GM21447 (cell line): Measurements from ENCODE around the gene LNX1.
A peak's percentile ranks its signal among the peaks of the same experiment; 100 is the strongest.

Source experiments
- ATAC-seq: cut with Tn5 transposase; IDR thresholded peaks from one replicate; pipeline ENCODE4 v1.9.1; 2021; ENCODE audit not compliant: unreplicated experiment

LNX1 gene

DNA sequence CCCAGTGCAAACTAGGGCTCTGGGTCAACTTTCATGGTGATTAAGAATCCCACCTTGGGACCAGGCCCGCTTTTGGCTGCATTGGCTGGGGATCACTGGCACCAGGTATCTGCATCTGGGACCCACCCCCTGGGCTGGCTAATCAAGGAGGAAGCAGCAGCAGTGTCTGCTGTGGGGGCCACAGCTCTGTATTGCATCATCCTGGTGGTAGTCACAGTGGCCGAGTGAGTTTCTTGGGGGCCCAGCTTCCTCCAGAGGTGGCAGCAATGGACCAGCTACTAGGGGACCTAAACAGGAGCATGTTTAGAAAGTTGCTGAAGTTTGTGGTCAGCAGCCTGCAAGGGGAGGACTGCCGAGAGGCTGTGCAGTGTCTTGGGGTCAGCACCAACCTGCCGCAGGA is 15.7 kb downstream of the LNX1 start:
- ATAC-seq, result no peak

DNA sequence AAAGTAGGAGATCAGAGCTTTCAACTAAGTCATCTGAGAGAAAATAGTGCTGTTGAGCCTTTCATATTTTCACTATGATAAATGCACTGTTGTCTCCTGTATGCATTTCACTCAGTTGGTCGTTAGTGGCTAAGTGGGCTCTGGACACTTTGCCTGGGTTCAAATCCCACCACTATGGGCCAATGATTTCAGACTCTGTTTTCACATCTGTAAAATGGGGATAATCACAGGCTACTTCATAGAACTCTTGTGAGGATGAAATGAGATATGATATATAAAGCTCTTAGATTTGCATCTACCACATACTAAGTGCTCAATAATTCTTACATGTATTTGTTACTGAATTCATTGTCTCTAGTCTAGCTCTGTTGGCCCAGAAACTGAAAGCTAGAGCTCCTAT is 16.8 kb downstream of the LNX1 start:
- ATAC-seq, result no peak

DNA sequence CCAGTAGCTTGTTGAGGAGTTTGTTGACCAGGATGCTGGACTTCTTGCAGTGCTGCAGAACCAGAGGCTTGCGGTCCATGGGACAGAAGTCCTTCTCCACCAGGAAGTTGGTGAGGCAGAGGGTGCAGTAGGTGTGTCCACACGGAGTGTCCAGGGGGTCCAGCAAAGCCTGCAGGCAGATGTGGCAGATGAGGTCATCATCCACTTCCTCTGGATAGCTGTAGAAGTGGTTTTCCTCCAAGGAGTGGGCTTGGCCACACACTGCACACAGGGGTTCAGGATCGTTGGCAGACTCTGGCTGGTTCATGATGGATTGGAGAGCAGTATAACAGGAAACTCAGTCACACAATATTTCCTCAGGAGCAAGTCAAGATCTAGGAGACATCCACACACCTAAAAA is 17.6 kb downstream of the LNX1 start:
- no peak for ATAC-seq

DNA sequence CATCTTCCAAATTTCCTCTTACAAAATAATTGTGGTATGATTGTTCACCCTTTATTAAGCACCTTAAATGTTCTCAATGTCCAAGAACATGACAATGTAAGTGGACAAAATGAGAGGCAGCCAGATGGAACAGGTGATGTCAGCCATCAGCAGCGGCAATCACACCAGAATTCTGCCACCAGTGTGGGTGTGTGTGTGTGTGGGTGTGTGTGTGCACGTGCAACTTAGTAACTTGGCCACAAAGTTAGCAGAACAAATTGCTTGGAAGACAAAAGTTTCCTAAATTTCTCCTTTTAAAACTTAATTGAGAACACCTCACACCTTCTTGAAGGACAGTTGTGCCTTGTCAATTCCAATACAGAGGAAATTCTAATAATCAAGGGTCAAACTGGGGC is 18.7 kb downstream of the LNX1 start:
- no peak for ATAC-seq

DNA sequence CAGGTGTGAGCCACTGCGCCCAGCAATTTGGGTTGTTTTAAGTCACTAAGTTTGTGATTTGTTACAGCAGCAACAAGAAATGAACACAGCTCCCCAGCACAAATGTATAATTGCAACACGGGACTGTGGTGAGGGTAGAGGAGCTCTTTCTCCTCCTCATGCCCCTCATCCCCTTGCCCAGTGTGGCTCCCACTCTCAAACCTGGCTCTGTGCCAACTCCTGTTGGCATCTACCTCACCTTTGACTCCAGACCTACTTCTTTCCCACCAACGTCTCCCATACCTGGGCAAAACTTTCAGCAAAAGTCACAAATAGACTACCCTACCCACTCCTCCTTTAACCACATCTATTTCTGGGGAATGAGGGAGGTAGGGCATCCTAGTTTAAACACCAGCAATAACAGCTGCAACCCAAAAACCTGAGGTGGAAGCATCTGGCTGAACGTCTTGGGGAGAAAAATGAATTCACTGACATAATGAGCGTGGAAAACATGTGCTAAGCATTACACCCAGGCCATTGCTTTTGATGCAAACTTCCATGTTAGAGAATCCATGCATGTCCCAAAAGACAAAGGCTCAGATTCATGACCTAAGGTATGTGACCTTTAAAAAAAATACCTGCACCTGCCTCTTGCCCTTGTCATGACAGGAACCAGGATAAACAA is 19.2 kb downstream of the LNX1 start:
- no peak for ATAC-seq

DNA sequence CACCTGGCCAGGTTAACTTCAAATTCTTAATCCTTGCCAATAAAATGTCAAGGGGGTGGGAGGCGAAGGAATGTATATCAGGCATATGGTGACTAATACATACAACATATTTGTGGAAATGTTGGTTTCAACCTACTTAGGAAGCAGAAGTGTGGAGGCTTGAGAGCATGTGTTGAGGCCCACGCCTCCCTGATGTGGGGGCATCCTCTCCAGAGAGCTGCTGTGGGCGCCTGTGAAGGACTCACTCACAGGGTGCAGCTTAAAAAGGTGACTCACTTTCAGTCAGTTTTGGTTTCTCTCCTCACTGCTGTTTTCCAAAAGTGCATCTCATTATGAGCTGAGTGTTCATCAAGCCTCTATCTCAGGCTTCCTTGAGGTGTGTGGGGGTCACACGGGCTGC is 27.5 kb downstream of the LNX1 start:
- ATAC-seq, result peak; percentile 80

DNA sequence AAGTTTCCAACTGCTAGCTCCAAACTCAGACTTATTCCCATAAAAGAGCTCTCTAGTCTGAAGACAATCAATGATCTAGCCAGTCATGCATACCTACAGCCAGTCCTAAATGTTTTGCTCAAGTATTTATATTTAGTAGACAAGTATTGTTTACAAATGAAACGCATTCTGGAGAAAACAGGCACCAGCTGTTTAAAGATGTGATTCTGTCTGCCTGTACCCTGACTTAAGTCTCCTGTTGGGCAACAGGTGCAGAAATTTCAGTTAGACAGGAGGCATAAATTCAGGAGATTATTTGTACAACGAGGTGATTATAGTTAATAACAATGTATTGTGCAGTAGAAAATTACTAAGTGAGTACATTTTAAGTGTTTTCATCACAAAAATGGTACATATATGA is 28.9 kb downstream of the LNX1 start:
- no peak for ATAC-seq

DNA sequence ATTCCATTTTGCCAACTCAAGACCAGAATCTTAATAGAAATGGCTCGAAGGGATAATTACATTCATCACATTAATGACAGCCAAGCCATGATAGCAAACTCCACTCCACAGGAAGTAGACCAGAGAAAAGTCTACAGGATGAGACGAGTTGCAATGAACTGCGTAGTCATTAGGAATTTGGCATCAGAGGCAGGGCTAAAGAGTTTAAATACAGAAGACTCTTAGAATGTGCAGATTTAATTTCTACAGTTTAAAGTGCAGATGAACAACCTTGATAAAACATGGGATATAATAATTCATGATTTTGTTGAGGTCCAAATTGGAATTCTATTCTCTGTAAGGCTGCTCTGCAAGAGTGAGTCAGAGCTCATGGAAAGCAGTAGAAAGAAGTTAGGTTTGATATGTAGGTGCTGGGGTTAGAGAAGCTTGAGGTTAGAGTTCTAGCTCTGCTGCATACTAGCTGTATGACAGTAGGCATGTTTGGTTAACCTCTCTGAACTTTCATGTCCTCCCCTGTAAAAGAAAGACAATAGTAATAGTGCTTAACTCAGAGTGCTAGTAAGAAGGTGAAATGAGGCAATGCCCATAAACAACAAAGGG is 32.2 kb downstream of the LNX1 start:
- ATAC-seq, result no peak

DNA sequence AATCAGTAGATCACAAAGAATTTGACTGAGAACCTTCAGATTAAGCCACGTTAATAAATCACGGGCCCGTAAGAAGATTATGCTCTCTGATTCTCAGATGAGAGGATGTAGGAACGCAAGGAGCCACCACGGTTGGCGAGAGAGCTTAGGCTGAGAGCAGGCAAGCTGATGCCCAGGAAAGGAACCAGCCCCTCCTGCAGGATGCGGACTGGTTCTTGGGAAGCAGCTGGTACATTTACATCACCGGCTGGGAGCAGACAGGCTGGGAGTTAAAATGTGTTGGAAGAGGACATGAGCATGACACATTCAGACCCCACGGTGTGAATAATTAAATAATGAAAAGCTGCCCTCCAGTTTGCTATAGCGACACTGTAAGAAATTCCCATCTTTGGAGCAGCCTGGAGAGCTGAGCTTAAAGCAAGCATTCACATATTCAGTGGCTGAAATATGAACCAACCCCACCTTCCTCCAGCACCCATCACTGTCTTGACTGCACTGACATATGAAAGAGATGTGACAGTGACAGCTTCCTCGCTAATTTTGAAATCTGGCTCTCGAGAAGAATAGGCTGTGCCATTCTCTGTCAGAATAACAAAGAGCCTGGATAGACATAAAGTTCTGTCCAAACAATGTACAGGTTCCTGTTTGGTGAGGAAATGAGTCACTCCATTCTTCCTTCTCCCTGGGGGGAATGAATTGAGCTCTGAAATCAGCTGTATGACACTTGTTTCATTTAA is 33.1 kb downstream of the LNX1 start:
- ATAC-seq, result no peak

DNA sequence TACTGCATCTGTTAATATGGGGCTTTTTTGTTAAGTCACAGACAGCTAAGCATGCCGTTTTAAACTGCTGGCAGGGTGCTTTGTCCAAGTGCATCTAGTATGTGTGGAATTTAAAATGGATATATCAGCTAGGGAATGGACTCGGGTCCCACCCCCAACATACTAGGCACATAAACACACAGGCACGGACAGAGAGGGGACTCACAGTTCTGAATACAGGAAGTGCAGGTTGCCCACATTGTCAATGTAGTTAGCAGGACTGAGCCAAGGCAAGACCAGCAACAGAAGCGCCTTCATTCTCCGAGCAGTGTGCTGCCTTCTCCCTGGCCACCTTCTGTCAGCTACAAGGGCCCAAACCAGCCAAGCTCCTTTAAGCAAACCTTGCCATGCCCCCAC is 33.6 kb downstream of the LNX1 start:
- no peak for ATAC-seq

DNA sequence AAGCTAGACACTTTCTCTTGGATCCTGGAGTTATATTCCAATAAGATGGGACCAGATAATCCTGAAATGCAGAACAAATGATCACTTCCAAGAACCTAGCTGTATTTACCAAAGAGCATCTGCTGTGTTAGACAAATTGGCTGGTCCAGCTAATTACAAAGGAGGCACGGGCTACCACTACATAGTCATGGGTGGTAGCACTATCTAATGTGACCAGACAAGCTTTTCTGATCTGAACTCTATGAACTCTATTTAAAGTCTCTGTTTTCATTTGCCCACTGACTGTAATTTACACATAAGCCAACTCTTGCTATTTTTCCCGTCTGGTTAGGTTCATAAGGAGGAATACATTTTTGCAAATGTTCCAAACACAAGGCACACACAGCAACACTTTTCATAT is 34.6 kb downstream of the LNX1 start:
- no peak for ATAC-seq

DNA sequence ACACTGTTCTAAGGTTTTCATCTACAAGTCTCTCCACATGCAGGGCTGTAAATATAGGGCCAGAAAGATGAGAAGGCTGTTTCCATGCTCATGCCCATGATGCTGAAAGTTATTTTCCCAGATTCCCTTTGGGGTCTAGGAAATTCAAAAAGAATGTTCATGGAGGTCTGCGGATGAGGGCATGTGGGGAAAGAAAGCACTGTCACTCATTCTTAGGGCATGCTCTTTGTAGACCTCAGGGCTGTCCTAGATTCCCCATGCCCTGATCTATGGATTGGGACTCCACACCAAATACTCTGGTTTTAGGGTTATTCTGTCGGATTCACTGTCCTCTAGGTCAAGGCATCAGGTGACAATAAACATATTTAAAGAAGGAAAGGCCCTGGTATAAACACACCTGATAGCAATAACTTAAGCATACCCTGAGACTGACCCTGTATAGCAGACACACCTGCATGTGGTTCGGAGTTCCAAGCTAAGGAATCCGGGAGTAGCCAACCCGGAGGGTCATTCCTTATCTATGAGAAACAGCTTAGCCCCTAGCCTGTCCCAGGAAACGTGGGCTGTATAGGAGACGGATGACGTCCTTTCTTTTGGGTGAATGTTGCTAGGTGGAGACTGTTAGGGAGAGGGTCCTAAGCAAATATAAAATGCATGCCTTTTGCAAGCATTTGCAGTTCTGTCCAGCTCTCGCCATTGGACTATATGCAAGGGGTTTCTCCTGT is 37.6 kb downstream of the LNX1 start:
- no peak for ATAC-seq

DNA sequence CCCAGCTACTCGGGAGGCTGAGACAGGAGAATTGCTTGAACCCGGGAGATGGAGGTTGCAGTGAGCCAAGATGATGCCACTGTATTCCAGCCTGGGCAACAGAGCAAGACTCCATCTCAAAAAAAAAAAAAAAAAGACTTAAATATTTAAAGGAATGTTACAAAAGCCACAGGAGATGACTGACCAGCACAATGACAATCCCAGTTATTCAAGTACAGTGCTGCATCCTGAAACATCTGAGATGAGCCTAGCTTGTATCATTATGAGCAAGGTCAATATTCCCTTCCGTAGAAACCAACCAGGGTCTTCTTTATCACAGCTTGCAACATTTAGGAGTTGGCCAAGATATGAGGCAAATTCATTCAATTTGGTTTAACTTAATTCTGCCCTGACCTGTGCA is 38.6 kb downstream of the LNX1 start:
- ATAC-seq, result no peak

DNA sequence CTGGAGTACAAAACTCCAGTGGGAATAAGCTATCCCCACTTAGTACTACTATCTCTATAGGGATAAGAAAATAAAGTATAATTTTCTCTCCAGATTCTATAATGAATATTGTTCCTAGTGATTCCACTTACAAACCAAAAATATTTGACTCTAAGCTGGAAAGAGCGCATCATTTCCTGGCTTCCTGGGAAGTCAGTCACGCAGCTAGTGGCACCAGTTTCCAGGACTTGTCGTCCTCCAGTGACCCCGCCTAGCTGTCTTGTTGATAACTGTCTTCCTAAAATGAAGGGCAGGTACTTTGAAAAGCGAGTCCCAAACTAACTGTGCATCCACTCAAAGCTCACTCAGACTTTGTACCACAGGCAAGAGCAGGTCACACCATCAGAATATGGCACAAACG is 39.3 kb downstream of the LNX1 start:
- no peak for ATAC-seq

DNA sequence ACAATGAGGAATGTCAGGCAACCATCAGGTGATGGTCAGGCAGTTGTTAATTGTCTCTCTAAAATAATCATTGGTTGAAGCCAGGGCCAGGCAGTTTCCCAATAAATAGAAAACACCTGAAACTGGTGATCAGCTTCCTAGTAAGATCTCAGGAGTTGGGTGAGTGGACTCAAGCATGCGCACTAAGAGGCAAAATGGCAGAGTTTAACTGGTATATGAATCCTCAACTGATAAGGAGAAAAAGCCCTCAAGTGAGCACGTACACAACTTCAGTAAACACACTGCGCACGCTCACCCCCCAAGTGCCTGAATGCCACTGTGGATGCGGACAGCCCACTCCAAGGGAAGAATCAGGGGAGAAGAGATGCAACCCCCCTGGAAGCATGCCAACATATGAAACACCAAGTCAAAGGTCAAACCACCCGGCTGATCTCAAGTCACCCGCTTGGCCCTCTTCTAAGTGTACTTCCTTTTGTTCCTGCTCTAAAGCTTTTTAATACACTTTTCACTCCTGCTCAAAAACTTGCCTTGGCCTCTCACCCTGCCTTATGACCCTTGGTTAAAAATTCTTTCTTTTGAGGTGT is 39.9 kb downstream of the LNX1 start:
- ATAC-seq, result no peak

DNA sequence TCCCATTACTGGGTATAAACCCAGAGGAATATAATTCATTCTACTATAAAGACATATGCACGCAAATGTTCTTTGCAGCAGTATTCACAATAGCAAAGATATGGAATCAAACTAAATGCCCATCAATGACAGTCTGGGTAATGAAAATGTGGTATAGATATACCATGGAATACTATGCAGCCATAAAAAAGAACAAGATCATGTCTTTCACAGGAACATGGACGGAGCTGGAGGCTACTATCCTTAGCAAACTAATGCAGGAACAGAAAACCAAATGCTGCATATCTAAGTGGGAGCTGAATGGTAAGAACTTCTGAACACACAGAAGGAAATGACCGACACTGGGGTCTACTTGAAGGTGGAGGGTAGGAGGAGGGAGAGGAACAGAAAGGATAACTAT is 42.6 kb downstream of the LNX1 start:
- ATAC-seq, result no peak

DNA sequence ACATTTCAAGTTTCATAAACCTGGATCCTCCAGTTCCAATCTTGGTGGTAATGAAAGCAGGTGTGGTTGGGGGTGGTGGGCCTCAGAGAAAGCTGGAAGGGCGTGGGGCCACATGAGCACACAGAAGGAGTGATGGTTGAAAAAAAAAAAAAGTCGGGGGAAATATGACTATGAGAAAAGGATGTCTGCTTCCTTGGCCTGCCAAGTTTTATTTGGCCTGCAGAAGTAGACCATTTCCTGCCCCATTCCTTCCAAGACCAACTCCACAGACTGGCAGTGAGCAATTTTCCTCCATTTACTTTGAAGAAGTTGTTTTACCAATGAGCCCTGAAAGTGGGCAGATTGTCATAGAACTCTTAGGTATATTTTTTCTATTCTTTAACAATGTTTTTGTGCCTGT is 43.3 kb downstream of the LNX1 start:
- ATAC-seq, result no peak

DNA sequence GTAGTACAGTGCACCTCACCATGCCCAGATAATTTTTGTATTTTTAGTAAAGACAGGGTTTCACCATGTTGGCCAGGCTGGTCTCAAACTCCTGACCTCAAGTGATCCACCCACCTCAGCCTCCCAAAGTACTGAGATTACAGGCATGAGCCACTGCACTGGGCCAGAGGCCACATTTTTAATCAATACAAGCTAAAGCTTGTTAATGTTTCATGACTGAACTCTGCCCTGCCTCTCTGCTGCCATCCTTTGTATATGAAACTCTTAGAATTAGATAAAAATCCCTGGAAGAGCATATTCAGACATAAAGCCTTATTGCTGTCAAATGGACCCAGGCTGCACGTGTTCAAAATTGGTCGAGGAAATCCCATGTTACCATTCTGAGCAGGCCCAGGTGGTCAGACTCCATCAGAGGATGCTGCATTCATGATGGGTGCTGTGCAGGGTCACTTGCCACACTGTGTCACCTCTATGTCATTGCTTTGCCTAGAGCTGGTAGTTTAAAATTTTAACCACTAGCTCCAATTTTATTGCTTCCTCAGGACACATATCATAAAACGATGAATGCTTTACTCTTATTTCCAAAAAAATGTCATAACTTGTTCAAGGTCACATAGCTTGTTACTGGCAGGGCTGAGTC is 45.2 kb downstream of the LNX1 start:
- ATAC-seq, result no peak

DNA sequence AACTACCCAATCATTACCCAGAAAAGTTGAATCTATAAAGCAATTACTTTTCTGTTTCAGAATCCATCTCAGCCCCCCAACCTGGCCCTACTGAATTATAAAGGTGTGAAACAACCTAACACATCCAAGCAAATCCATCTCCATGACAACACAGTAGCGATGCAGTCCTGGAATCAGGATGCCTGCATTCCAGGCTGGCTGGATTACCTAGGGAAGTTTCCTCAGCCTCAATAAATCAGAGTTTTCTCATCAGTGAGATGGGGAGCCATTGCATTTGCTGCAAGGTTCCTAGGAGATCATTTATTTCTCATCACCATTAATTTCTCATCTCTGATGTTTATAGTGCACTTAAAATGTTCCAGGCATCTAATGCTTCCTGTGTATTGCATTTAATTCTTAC is 46.0 kb downstream of the LNX1 start:
- ATAC-seq, result no peak

DNA sequence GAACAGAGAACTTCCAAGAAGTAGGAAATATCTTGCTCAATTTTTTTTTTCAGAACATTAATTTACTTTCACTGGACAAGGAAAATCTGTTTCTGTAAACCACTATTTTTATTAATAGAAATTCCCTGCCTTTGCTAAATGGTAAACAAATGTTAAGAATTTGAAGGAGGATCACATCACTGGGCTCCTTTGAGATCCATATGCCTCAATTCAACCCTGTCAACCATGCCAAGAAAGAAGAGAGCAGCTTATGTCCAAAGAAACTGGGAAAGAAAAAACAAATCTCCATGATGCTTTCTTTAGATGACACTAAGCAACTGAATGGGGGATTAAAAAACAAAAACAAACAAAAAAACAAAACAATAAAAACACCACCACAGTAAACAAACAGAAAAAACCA is 47.7 kb downstream of the LNX1 start:
- ATAC-seq, result no peak

DNA sequence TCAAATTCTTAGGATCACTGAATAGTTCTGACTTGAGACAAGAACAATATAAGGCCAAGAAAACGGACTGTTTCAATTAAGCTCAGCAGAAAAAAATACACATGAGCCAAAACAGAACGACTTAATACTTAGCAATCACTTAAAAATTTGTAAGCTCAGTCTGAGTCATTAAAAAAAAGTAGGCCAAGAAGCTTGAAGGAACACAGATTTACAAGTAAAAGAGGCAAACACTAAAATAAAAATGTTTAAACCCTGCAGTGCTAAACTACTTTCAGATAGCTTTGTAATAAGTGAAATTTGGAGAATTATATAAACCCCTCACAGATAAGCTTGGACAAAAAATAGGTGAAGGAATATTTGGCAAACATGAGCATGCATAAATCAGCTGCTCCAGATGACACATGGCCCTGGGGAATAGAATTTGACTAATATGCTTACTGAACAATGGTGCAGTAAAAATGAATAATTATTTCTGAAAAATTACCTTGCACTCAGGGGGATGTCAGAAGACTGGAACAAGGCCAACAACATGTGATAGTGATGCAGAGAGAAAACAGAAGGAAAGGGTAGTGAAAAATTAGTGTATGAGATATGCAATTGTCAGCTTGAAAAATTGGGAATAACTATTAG is 49.6 kb downstream of the LNX1 start:
- ATAC-seq, result no peak
